D721Med (cell line): Measurements from ENCODE around the gene DUSP9.
"Not testable (repeated sequence)": the region's sequence is repeated elsewhere in the genome, so short reads cannot be mapped to it uniquely, and the experiment has no call there.

Source experiments
- DNase-seq: peaks from one replicate; pipeline ENCODE4 v3.0.0; 2011; ENCODE audit warnings: low spot score; ENCODE audit not compliant: insufficient read length
- FAIRE-seq: peaks from 2 replicates; lab custom pipeline; 2011; peaks lifted over from hg19 to GRCh38; lab: Jason Lieb, UNC
- TF ChIP-seq, protein P1 (sequence below): IDR thresholded peaks from 2 replicates; pipeline ENCODE4 v1.5.1; 2012; ENCODE audit warnings: mild to moderate bottlenecking, control low read depth; ENCODE audit not compliant: insufficient read depth; ENCODE audit errors: missing control alignments

The DUSP9 gene

DNA sequence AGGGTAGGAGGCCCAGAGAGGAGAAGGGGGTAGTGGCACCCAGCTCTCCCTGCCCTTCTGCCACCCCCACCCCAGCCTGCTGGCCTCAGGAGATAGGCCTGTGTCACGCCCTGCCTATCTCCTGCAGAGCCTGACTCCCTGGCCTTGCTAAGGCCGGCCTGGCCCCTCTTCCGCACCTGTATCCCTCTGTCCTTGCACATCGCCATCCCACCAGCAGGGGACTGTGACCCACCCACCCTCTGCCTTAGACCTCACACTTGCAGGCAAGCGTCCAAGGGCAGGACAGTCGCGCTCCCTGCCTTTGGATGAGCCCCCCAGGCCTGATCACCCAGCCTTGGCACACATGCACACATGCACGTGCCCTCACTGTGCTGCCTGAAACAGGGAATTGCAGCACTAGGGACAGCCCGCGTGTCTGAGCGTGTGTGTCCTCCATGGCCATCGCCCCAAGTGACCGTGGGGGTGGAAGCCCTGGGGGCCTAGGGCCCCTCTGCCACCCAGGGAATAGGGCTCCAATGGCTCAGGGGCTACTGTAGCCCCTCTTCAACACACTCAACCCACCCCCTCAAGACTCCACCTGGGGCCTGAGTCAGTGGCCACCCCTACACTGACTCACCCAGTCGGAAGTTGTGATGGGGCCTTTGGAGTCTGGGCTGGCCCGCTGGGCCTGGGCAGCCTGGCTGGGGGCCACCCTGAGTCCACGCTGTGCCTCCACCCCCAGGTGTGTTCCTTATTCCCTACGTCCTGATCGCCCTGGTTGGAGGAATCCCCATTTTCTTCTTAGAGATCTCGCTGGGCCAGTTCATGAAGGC is 42.9 kb downstream of the DUSP9 start:
- DNase-seq: no peak
- TF ChIP-seq, protein P1, sequence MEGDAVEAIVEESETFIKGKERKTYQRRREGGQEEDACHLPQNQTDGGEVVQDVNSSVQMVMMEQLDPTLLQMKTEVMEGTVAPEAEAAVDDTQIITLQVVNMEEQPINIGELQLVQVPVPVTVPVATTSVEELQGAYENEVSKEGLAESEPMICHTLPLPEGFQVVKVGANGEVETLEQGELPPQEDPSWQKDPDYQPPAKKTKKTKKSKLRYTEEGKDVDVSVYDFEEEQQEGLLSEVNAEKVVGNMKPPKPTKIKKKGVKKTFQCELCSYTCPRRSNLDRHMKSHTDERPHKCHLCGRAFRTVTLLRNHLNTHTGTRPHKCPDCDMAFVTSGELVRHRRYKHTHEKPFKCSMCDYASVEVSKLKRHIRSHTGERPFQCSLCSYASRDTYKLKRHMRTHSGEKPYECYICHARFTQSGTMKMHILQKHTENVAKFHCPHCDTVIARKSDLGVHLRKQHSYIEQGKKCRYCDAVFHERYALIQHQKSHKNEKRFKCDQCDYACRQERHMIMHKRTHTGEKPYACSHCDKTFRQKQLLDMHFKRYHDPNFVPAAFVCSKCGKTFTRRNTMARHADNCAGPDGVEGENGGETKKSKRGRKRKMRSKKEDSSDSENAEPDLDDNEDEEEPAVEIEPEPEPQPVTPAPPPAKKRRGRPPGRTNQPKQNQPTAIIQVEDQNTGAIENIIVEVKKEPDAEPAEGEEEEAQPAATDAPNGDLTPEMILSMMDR: peak; percentile 4
- FAIRE-seq: no peak

DNA sequence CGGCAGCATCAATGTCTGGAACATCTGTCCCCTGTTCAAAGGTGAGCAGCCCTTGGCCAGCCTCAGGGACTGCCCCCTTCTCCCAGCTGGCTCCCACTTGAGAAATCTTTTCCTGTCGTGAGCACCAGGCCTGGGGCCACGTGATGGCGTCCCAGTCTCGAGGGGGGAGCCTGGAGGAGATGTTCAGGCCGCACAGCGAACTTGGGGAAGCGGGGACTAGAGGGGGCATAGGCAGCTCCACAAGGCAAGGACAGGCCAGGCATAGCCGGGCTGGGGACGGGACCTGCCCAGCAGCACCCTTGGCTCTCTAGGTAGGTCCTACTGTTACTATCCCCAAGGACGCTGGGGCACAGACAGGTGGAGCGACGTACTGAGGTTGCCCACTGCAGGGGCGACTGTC is 43.5 kb downstream of the DUSP9 start:
- DNase-seq (no peak), FAIRE-seq (no peak)
- TF ChIP-seq, protein P1: no peak

DNA sequence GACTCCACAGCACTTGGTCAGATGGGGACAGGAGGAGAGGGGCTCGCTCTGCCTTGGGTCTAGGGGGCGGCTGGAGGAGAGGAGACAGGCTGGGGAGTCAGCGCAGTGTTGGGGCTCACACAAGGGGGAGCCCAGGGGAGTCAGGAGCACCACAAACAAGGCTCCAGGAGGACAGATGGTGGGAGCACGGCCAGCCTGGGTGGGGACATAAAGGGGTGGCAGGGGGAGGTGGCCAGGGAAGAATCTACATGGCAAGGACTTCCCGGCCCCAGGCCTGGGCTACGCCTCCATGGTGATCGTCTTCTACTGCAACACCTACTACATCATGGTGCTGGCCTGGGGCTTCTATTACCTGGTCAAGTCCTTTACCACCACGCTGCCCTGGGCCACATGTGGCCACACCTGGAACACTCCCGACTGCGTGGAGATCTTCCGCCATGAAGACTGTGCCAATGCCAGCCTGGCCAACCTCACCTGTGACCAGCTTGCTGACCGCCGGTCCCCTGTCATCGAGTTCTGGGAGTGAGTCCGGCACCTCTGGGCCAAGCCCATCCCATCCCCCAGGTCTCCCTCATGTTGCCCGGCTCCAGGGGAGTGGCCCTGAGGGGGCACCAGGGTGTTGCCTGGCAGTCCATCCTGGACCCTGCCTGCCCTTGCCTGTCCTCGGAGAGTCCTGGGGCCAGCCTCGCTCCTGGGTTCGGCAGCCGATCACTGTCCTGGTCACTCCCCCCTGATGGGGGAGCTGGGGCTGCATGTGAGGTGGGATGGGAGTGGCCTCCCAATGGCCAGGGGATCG is 44.2 kb downstream of the DUSP9 start:
- DNase-seq: not testable (repeated sequence)

DNA sequence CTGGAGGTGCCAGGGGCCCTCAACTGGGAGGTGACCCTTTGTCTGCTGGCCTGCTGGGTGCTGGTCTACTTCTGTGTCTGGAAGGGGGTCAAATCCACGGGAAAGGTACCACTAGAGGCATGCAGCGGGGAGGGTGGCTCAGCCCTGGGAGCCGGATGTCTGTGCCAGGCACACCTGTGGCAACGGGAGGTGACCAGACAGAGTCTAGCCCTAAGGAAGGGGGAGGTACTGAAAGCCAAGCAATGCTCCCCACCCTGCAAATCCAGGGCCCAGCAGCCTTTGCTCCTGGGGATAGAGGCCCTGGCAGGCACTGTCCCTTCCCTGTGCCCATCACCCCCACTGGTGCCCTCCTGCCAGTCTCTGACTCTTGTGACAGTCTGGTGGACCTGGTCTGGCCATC is 45.0 kb downstream of the DUSP9 start:
- FAIRE-seq (no peak), DNase-seq (no peak)
- TF ChIP-seq, protein P1: no peak

More for the DNA sequence above, 44.2 kb downstream of the DUSP9 start:
- FAIRE-seq: not testable (repeated sequence)

DNA sequence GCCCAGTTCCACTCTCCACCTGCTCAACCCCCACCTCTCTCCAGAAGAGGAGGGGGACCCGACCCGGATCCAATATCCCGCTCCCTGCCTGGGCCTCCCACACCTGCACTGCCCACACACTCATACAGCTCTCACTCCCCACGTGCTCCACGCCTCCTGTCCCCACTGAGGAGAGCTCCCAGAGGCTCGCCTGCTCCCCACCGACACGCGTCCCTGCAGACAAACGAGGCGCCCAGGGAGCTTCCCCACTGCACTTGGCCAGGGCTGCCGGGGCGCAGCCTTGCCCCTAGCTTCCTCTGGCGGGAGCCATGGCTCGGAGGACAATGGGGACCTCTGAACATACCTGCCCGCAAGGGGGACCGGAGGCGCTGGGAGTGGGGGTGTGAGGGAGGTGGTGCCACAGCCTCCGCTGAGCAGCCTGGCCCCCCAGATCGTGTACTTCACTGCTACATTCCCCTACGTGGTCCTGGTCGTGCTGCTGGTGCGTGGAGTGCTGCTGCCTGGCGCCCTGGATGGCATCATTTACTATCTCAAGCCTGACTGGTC is 45.7 kb downstream of the DUSP9 start:
- TF ChIP-seq, protein P1: no peak
- no peak for FAIRE-seq
- DNase-seq: no peak

DNA sequence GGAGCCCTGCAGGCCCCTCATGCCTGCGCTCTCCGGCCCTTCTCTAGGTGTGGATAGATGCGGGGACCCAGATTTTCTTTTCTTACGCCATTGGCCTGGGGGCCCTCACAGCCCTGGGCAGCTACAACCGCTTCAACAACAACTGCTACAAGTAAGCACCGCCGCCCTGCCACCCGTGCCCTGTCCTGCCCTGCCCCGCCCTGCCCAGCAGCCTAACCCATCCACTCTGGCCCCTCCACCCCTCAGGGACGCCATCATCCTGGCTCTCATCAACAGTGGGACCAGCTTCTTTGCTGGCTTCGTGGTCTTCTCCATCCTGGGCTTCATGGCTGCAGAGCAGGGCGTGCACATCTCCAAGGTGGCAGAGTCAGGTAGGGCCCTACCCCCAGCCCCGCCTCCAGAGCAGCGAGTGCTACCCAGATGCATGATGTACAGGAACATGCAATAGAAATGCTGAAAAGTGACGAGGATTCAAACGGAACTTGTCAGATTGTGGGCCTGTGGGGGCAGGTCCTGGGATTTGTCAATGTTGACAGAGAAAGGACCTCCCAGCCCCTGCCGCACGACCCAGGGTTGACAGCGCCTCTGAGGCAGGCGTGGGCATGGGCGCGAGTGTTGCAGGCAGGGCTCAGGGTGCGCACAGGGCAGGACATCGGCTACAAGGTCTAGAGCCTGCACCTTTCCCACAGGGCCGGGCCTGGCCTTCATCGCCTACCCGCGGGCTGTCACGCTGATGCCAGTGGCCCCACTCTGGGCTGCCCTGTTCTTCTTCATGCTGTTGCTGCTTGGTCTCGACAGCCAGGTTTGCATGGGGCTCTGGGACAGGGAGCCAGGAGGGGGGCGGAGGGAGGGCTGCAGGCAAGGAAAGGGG is 46.4 kb downstream of the DUSP9 start:
- no peak for FAIRE-seq
- TF ChIP-seq, protein P1: no peak
- DNase-seq: no peak

DNA sequence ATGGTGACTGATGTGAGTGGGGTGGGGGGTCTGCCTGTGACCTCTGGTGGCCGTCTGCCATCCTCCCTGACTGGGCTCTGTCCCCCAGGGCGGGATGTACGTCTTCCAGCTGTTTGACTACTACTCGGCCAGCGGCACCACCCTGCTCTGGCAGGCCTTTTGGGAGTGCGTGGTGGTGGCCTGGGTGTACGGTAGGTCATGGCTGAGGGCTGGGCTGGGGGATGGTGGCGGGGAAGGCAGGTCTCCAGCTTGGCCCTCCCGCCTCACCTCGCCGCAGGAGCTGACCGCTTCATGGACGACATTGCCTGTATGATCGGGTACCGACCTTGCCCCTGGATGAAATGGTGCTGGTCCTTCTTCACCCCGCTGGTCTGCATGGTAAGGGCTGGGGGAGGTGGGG is 47.3 kb downstream of the DUSP9 start:
- FAIRE-seq, DNase-seq: not testable (repeated sequence)
